Left ventricle myocardium inferior (tissue), 1 donor: Measurements from ENCODE around the gene ST7. TPM values are rescaled to one million over a fixed set of nuclear protein-coding genes. Genes with fewer than 3 reads are reported as not detected.

ENCODE experiments used
- DNase-seq: peaks from one replicate; pipeline ENCODE4 v3.0.0-alpha.2; 2020
- H3K27ac ChIP-seq: fragments of 200-600 bp; replicated peaks from 2 replicates; pipeline ENCODE4 v1.8.0; 2021
- H3K27me3 ChIP-seq: fragments of 200-600 bp; 2 replicates; pipeline ENCODE4 v1.8.0; 2021; ENCODE audit warnings: low read depth
- H3K36me3 ChIP-seq: fragments of 200-600 bp; 2 replicates; pipeline ENCODE4 v1.8.0; 2021
- H3K4me1 ChIP-seq: fragments of 200-600 bp; 2 replicates; pipeline ENCODE4 v1.8.0; 2021
- H3K4me3 ChIP-seq: fragments of 200-600 bp; 2 replicates; pipeline ENCODE4 v1.8.0; 2021; ENCODE audit warnings: mild to moderate bottlenecking, moderate library complexity
- H3K9me3 ChIP-seq: fragments of 200-600 bp; replicated peaks from 2 replicates; pipeline ENCODE4 v1.8.0; 2021
- CTCF ChIP-seq: fragments of 200-600 bp; IDR thresholded peaks from 2 replicates; pipeline ENCODE4 v1.8.0; 2021; ENCODE audit warnings: antibody characterized with exemption, mild to moderate bottlenecking, borderline replicate concordance
- intact Hi-C: fragments of 100-400 bp; cut with micrococcal nuclease; formaldehyde crosslinking; loops from one replicate; pipeline ENCODE4 v1.11.0; 2022
- microRNA-seq: library from miRNA; unstranded; fragments of <30 nt; microRNA quantifications from one replicate; pipeline ENCODE4 v1.2.0, GENCODE V29; 2020
- total RNA-seq: library from RNA; stranded (reverse); fragmentation: NEBNext Ultra II Directional; extraction: Animal tissue kit (Norgen Biotek cat#: 25700); gene quantifications from one replicate; pipeline ENCODE4 v1.2.1, GENCODE V29; 2021
- donor health status: DM: no; HTN: yes; CAD: no; lungs with severe emphysema.

Gene ST7
- total RNA-seq, 1 donor from 2014 or later, result 28.5 TPM

DNA sequence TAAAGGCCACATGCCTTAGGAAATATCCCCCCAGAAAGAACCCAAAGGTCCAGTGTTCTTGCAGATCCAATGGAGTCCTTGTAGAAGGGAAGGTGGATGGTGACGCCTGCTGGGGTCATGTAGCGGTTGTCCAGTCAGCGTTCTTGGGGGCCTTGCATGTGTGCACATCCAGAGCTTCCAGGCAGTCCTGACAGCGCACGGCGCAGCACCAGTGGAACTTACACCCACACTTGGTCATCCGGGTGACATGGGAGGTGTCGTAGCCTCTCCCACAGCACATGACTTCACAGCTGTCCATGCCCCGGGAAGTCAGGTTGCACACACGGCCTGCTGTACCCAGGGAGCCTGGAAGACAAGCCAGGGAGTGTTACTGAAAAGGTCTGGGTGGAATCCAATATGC lies 324.7 kb downstream of the ST7 start:
- TF ChIP-seq CTCF, result no peak
- H3K4me3 ChIP-seq, result no peak overlapping the region
- H3K9me3 ChIP-seq, result no peaks in the 10 kb centered on the region
- H3K27ac ChIP-seq, result no peak overlapping the region
- DNase-seq, result no peak
- H3K36me3 ChIP-seq, result no peaks in the 10 kb centered on the region
- intact Hi-C loops, result no loop called here
- H3K27me3 ChIP-seq, result peaks cover 17% of the 10 kb centered on the region
- no peaks in the 10 kb centered on the region for H3K4me1 ChIP-seq

DNA sequence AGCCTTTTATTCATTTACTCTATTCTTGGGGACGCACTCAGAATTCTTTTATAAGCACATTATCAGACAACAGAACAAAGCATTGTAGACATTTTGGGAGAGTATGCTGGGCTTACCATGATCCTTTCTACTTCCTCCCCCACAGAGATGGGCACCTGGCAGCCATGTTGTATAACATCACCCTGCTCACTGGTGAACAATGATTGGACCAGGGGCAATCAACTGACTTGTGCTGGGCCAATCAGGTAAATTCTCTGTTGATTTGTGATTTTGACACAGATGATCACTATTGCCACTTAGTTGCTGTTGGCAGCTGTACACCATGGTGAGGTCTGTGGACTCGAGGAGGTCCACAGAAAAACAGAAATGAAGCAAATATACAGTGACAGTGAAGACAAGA lies 325.9 kb downstream of the ST7 start:
- H3K27me3 ChIP-seq, result peaks cover 17% of the 10 kb centered on the region
- H3K4me1 ChIP-seq, result no peaks in the 10 kb centered on the region
- intact Hi-C loops, result no loop called here
- H3K36me3 ChIP-seq, result no peaks in the 10 kb centered on the region
- H3K27ac ChIP-seq, result no peak overlapping the region
- DNase-seq, result no peak
- no peak overlapping the region for H3K4me3 ChIP-seq
- no peak for TF ChIP-seq CTCF
- H3K9me3 ChIP-seq, result no peaks in the 10 kb centered on the region

Small RNA genes within 50 kb of the gene (microRNA-seq; reads per million reads assigned to microRNA genes)
- not detected for gene MIR6132

Other genes with a start within 250 kb of the ST7 start
- 313 TPM for gene CAPZA2, start 90.9 kb upstream of the ST7 start, total RNA-seq